HG03575 (cell line): ENCODE data around the gene STK38L.
"Not testable (repeated sequence)": the region's sequence is repeated elsewhere in the genome, so short reads cannot be mapped to it uniquely, and the experiment has no call there.

Source experiments
- ATAC-seq: cut with Tn5 transposase; IDR thresholded peaks from one replicate; pipeline ENCODE4 v1.9.1; 2021; ENCODE audit not compliant: unreplicated experiment, insufficient number of reproducible peaks, low FRiP score; ENCODE audit errors: extremely low read depth

Gene STK38L

DNA sequence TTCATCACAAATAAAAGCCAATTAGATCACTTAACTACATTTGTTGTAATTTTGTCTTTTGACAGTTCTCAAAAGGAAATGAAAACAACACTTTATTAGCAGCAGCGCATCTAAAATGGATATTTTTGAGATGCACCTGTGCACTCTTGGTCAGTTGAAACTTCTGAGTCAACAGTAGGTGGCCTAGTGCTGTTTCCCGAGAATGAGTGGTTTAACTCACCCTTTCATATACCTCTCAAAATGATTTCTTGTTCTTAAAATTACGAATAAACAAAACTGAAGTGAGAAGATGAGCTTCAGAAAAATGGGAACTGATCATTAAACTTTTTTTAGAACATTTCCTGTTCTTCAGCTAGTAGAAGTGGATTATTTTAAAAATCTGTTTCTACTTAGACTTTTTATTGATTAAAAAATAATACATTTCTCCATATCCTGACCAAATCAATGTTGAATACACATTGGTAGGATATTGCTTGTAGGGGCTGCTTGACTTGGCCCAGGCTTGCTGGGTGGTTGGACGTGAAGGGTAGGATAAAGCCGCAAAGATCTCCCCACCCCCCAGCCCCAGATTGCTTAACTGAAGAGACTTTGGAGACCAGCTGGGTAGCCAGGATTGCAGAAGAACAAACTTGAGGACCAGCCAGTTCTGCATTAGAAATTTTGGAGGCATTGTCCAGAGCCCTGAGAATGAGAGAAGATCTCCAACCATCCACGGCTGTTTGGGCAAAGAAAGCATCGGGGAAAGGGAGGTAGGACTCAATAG lies 22.3 kb upstream of the STK38L start:
- peak; percentile 42 for ATAC-seq

DNA sequence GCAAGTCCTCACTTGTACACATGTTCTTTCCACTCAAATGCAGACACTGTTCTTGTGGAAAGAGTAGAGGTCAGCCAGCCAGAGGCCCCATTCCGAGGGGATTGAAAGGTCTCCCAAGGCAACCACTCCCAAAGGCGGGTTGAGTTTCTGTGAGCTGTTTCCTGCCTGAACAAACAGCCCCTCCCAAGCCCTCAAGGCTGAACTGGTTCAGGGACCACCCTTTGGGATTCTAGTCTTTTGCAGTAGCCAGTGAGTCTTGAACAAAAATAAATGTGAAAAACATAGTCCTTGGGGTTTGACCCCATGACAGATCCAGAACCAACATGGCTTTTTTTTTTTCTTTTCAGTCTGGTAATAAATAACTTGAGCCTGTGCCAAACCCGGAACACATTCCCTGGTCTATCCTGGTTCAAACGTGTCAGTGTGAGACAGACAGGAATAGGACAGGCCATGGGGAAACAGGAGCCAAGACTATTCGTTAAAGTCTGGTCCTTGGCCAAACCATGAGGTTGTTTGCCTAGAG lies 17.6 kb upstream of the STK38L start:
- no peak for ATAC-seq

DNA sequence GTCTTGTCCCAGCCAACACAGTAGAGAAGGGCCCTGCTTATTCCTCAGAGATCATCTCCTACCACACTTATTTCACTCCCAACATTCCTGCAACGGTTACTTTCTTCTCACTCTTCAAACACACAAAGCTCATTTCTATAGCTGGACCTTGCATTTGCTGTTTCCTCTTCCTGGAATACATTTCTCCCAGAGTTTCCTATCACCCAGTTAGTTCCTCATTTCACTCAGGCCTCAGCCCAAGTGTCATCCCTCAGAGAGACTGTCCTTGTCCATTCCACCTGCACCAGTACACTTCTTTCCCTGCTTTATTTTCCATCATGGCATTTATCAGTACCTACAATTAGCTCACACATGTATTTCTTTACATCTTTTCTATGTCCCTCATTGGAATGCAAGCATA lies 14.7 kb upstream of the STK38L start:
- no peak for ATAC-seq

GRCh38 chr12:27231374-27231773 lies 12.7 kb upstream of the STK38L start:
- ATAC-seq: not testable (repeated sequence)

- no peak for ATAC-seq
These were observed 10.3 kb upstream of the STK38L start for GRCh38 chr12:27233814-27234213.

GRCh38 chr12:27236498-27236897 lies 7.6 kb upstream of the STK38L start:
- ATAC-seq: no peak

- no peak for ATAC-seq
These were observed 6.0 kb upstream of the STK38L start for GRCh38 chr12:27237790-27238771.

- ATAC-seq: no peak
These were observed 1.1 kb upstream of the STK38L start for GRCh38 chr12:27243006-27243405.

GRCh38 chr12:27244689-27245488 lies 803 bp downstream of the STK38L start:
- no peak for ATAC-seq

DNA sequence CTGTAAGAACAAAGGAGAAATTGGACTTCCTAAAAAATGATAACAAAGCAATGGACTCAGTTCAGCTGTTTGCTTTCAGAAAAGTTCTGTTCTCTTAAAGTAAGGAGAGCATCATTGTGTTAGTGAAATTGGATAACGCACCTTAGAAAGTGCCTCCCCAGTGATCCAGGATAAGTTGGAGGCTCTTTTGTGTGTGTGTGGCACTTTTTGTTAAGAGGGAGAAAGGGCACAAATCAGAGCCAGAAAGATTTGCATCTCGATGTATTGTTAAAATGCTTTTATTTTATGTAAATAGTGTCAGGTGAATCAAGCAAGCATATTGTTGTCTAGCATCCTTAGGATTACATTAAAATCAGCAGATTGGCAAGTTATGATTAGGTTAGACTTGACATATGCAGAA lies 2.1 kb downstream of the STK38L start:
- no peak for ATAC-seq

- ATAC-seq: no peak
These were observed 2.7 kb downstream of the STK38L start for GRCh38 chr12:27246774-27247173.

GRCh38 chr12:27252934-27253333 lies 8.8 kb downstream of the STK38L start:
- no peak for ATAC-seq

DNA sequence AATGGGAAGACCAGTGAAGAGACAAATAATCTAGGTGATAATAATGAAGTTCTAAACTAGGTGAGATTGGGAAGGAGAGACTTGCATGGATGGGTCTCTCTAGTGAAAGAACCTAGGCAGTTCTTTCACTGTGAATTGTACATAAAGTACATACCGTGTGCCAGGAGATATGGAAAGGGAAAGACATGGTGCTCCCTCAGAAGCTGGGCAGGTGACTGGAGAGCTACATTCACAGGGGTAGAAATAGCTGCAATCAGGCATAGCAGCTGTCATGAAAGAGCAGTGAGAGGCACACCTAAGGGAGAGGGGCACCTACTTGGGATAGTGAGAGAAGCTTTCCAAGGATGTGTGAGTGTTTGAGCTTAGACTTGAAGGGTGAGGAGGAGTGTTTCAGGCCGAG lies 9.3 kb downstream of the STK38L start:
- no peak for ATAC-seq

DNA sequence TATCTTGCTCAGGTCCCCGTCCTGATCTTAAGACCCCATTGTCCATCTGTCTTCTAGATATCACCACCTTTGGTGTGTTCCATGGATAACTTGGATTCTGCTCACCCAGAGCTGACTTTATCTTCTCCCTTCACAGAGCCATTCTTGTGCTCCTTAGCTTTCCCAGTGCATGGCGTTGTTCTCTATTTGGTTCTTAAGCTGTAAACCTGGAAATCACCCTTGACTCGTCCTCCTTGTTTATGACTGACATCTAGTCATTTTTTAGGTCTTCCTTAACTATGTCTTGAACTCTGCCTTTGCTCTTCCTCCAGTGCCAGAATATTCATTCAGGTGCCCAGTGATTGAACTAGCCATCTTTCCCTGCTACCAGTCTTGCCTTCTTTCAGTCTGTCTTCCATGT lies 11.7 kb downstream of the STK38L start:
- ATAC-seq: no peak

DNA sequence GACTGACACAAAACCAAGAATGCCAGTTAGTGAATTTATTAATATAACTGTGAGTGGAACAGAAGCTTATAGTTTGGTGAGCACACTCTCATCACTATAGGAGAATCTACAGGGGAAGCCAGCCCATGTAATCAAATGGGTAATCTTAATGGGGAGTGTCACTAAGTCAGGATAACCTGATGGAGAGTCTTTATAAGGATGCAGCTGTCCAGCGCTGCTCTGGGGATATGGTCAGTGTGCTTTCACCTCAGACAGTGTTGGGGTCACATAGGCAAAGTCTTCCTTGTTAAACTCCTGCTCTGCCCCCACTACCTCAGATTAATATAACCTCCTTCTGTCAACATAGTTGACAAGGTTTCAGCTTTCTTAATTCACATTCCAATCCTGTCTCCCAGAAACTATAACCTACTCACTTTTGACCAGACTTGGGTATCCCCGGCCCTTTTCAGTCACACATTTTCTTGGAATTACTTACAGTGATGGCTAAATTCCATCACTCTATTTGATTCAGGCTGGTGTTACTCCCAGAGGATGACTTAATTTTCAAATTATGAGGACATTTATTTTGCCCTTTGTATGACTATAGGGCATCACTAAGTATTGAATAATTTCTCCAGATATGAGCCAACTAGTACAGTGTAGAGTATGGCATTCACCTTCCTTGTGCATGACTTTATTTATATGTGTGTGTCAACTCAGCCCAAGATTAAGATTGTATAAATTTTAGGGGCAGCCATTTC lies 13.2 kb downstream of the STK38L start:
- ATAC-seq: no peak

DNA sequence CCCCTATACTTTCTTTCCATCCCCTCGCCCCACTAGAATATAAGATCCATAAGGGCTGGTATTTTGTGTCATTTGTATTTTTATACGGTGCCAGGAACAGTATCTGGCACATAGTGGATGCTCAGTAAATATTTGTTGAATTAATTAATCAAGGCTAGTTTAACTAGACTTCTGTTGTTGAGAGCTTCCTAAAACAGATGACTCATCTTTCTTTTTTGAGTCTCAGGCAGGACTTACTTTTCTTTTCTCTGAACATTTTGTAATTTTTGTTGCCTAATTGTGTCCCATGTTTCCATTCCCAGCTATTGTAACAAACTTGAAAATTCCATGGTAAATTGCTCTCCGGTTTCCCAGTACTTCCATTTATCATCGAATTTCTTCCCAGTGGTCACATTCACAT lies 16.7 kb downstream of the STK38L start:
- ATAC-seq: no peak

- no peak for ATAC-seq
These were observed 17.8 kb downstream of the STK38L start for GRCh38 chr12:27261866-27262265.

- no peak for ATAC-seq
These were observed 26.1 kb downstream of the STK38L start for GRCh38 chr12:27270148-27270547.
